WTC11 (cell line): ENCODE results near the gene PAK1.

Experiments used
- CTCF ChIP-seq: fragments of 200-600 bp; IDR thresholded peaks from 2 replicates; pipeline ENCODE4 v1.8.0; 2022; ENCODE audit warnings: antibody characterized with exemption
- PRDM15 ChIP-seq: sonication (generic); formaldehyde crosslinking; IDR thresholded peaks from 2 replicates; pipeline ENCODE4 v1.8.0; 2022; ENCODE audit warnings: missing genetic modification reagents
- STAT6 ChIP-seq: sonication (generic); formaldehyde crosslinking; conservative IDR thresholded peaks from 2 replicates; pipeline ENCODE4 v1.8.1; 2023; ENCODE audit warnings: mild to moderate bottlenecking, low read depth, missing genetic modification reagents, moderate library complexity
- ZSCAN18 ChIP-seq: fragments of 250-450 bp; sonication (Bioruptor Pico); IDR thresholded peaks from 2 replicates; pipeline ENCODE4 v2.1.2; 2022; ENCODE audit warnings: mild to moderate bottlenecking, moderate library complexity
- TF ChIP-seq, protein P1 (sequence below): fragments of 250-450 bp; sonication (Bioruptor Pico); IDR thresholded peaks from 2 replicates; pipeline ENCODE4 v1.9.0; 2021; ENCODE audit warnings: mild to moderate bottlenecking
- TF ChIP-seq, protein P2 (sequence below): sonication (generic); formaldehyde crosslinking; IDR thresholded peaks from 2 replicates; pipeline ENCODE4 v1.8.1; 2022; ENCODE audit warnings: low read depth, missing genetic modification reagents, borderline replicate concordance
- TF ChIP-seq, protein P3 (sequence below): sonication (generic); formaldehyde crosslinking; IDR thresholded peaks from 2 replicates; pipeline ENCODE4 v1.8.0; 2022; ENCODE audit warnings: mild to moderate bottlenecking, missing genetic modification reagents

DNA sequence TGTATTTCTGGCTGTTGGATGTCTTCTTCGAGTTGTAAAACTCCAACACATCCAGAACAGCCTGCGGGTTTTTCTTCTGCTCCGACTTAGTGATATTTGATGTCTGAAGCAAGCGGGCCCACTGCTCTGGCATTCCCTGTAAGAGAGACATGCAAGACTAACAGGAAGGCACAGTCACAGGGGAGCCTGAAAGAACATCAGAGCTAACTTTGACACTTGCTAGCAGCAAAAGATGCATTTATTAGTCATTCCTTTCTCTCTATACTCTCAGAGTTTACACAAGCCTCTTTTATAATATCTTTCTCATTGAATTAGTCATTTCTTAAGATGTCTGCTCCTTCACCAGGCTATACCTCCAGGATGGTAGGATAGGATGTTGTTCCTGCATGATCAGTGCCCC is 94.6 kb downstream of the PAK1 start:
- TF ChIP-seq, protein P1, sequence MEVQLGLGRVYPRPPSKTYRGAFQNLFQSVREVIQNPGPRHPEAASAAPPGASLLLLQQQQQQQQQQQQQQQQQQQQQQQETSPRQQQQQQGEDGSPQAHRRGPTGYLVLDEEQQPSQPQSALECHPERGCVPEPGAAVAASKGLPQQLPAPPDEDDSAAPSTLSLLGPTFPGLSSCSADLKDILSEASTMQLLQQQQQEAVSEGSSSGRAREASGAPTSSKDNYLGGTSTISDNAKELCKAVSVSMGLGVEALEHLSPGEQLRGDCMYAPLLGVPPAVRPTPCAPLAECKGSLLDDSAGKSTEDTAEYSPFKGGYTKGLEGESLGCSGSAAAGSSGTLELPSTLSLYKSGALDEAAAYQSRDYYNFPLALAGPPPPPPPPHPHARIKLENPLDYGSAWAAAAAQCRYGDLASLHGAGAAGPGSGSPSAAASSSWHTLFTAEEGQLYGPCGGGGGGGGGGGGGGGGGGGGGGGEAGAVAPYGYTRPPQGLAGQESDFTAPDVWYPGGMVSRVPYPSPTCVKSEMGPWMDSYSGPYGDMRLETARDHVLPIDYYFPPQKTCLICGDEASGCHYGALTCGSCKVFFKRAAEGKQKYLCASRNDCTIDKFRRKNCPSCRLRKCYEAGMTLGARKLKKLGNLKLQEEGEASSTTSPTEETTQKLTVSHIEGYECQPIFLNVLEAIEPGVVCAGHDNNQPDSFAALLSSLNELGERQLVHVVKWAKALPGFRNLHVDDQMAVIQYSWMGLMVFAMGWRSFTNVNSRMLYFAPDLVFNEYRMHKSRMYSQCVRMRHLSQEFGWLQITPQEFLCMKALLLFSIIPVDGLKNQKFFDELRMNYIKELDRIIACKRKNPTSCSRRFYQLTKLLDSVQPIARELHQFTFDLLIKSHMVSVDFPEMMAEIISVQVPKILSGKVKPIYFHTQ: no peak
- TF ChIP-seq STAT6 (CRISPR knock-in tag): no peak
- TF ChIP-seq, protein P2, sequence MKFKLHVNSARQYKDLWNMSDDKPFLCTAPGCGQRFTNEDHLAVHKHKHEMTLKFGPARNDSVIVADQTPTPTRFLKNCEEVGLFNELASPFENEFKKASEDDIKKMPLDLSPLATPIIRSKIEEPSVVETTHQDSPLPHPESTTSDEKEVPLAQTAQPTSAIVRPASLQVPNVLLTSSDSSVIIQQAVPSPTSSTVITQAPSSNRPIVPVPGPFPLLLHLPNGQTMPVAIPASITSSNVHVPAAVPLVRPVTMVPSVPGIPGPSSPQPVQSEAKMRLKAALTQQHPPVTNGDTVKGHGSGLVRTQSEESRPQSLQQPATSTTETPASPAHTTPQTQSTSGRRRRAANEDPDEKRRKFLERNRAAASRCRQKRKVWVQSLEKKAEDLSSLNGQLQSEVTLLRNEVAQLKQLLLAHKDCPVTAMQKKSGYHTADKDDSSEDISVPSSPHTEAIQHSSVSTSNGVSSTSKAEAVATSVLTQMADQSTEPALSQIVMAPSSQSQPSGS (CRISPR knock-in tag): no peak
- no peak for TF ChIP-seq PRDM15 (CRISPR knock-in tag)
- TF ChIP-seq CTCF: no peak
- TF ChIP-seq, protein P3, sequence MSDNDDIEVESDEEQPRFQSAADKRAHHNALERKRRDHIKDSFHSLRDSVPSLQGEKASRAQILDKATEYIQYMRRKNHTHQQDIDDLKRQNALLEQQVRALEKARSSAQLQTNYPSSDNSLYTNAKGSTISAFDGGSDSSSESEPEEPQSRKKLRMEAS (CRISPR knock-in tag): no peak
- no peak for TF ChIP-seq ZSCAN18 (CRISPR knock-in tag)
